ENCODE data around the gene CFC1B. TPM values are rescaled to one million over a fixed set of nuclear protein-coding genes. Genes with fewer than 3 reads are reported as not detected.

Gene CFC1B
- not detected in 2 replicates for total RNA-seq

GRCh38 chr2:130520992-130521391, at the start of gene CFC1B:
CFC1B (plus strand) TSS chr2:130521222; CDS start chr2:130521485, 263 bp downstream.

DNA sequence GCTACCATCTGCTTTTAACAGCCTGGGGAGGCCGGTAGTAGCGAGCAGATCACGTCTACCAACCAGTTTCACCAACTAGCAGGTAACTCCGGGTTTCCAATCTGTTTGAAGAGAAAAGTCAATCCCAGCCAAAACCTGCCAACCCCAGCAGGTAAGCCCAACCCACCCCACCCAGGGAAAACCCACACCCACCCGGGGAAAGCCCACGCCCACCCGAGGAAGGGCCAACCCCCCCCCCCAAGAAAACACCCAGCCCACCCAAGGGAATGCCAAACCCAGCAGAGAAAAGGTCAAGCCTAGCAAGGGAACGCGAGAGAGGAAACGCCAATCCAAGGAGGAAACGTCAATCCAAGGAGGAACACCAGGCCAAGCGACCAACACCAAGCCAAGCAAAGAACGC, 11.8 kb upstream of the CFC1B start, which contains the start of gene POTEI:
Gene POTEI (minus strand): TSS at position 101 of the 400 bp plus-strand sequence. CDS start 93 bp downstream, at position 8.

Small RNAs within 50 kb of the gene (small RNA-seq; reads per million reads assigned to genes)
- gene RF00017 (not detected), gene RNU6-473P (not detected)

Other genes with a start within 250 kb of the CFC1B start
- gene IMP4, start 178.3 kb upstream of the CFC1B start, total RNA-seq = 62.9 and 67.7 TPM in 2 replicates
- gene PTPN18, start 165.2 kb upstream of the CFC1B start, total RNA-seq = 20.5 and 21.4 TPM in 2 replicates
- gene POTEI, start 11.9 kb upstream of the CFC1B start, total RNA-seq = not detected in 2 replicates
- not detected in 2 replicates for gene CFC1, start 78.4 kb downstream of the CFC1B start, total RNA-seq
- gene POTEJ, start 90.2 kb downstream of the CFC1B start, total RNA-seq = not detected in 2 replicates
- not detected in 2 replicates for gene GPR148, start 207.8 kb downstream of the CFC1B start, total RNA-seq
- gene AMER3, start 234.3 kb downstream of the CFC1B start, total RNA-seq = not detected in 2 replicates

All from hair follicle dermal papilla cell (primary cell).